GM23338 (cell line): Measurements from ENCODE around the gene FAM200C.

Experiments
- CREB1 ChIP-seq: fragments of 250-450 bp; sonication (Bioruptor Pico); IDR thresholded peaks from 2 replicates; pipeline ENCODE4 v1.5.0; 2020; ENCODE audit warnings: low read depth, mild to moderate bottlenecking, moderate library complexity
- CTCF ChIP-seq, 2 experiments: fragments of 200-600 bp in 1 of 2; sonication (generic) in 1 of 2; conservative IDR thresholded peaks; 2 replicates each; pipeline versions ENCODE4 v1.5.1 to v1.6.1; 2016 to 2017; ENCODE audit warnings: antibody characterized with exemption in 2 of 2, low read depth in 2 of 2, mild to moderate bottlenecking in 2 of 2, moderate library complexity in 1 of 2
- EZH2 ChIP-seq: fragments of 200-600 bp; sonication (generic); IDR thresholded peaks from one replicate; pipeline ENCODE4 v1.8.0; 2017; ENCODE audit warnings: antibody characterized with exemption, mild to moderate bottlenecking, low read depth; ENCODE audit not compliant: unreplicated experiment
- EZH2phosphoT487 ChIP-seq: fragments of 200-600 bp; sonication (generic); IDR thresholded peaks from one replicate; pipeline ENCODE4 v1.8.1; 2018; ENCODE audit warnings: antibody characterized with exemption; ENCODE audit not compliant: unreplicated experiment
- JUNB ChIP-seq: IDR thresholded peaks from one replicate; pipeline ENCODE4 v1.6.1; 2016; ENCODE audit warnings: antibody characterized with exemption; ENCODE audit not compliant: unreplicated experiment
- NANOG ChIP-seq: IDR thresholded peaks from 2 replicates; pipeline ENCODE4 v1.6.1; 2016; ENCODE audit warnings: antibody characterized with exemption, borderline replicate concordance
- POLR2AphosphoS5 ChIP-seq: IDR thresholded peaks from 2 replicates; pipeline ENCODE4 v1.6.1; 2016; ENCODE audit warnings: antibody characterized with exemption, low read depth
- REST ChIP-seq: IDR thresholded peaks from one replicate; pipeline ENCODE4 v1.6.1; 2018; ENCODE audit warnings: antibody characterized with exemption; ENCODE audit not compliant: unreplicated experiment
- STAT1 ChIP-seq: IDR thresholded peaks from one replicate; pipeline ENCODE4 v1.6.1; 2016; ENCODE audit warnings: antibody characterized with exemption; ENCODE audit not compliant: unreplicated experiment
- ZNF114 ChIP-seq: fragments of 250-450 bp; sonication (Bioruptor Pico); IDR thresholded peaks from 2 replicates; pipeline ENCODE4 v1.5.0; 2020; ENCODE audit warnings: mild to moderate bottlenecking, moderate library complexity

GRCh38 chr5:160357394-160357793, 42.5 kb downstream of the FAM200C start:
- TF ChIP-seq CTCF (conservative IDR thresholded peaks at IDR 0.05; ENCODE audit: low read depth in 2 of 2), result no peak
- TF ChIP-seq NANOG, result no peak
- no peak for TF ChIP-seq REST
- TF ChIP-seq EZH2, result no peak
- no peak for TF ChIP-seq STAT1
- no peak for TF ChIP-seq POLR2AphosphoS5
- no peak for TF ChIP-seq EZH2phosphoT487
- no peak for TF ChIP-seq ZNF114 (CRISPR knock-in tag)
- no peak for TF ChIP-seq JUNB
- no peak for TF ChIP-seq CREB1 (CRISPR knock-in tag)
